ENCODE measurements around the gene UGT1A10. TPM values are rescaled to one million over a fixed set of nuclear protein-coding genes. Genes with fewer than 3 reads are reported as not detected.
"Not testable (repeated sequence)": the region's sequence is repeated elsewhere in the genome, so short reads cannot be mapped to it uniquely, and the experiment has no call there.

The UGT1A10 gene
- total and polyA plus RNA-seq, 5 donors from 2014 or later, result not detected

DNA sequence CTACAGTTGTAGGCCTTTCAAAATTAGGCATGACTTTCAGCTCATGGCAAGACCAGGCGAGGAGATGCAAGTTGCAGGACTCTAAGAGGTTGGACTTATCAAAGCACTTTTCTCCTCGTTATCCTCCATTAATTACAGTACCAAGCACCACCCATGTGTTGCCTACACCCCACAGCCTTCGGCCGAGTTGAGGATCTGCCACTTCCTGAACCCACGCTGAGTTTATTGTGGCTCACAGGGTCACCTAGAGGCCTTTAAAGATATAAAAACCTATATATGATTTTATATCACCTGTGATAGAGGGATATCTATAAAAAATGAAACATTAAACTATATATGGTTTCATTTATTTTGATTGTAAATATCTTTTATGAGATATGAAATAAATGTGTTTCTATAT lies 2.6 kb downstream of the UGT1A10 start:
- peaks cover 0 to 4% of the 10 kb centered on the region in 2 experiments for H3K9me3 ChIP-seq (ENCODE audit: control insufficient read depth in 2 of 2, low read length in 2 of 2)
- H3K36me3 ChIP-seq (ENCODE audit: control insufficient read depth, insufficient read depth, low read length), result no peaks in the 10 kb centered on the region
- Mint-ChIP-seq H3K4me1 (peaks cover 0 to 4% (median 0%) of the 10 kb centered on the region in 4 donors), H3K4me3 (no peak overlapping the region), H3K27me3 (peaks cover 29% of the 10 kb centered on the region), H3K36me3 (no peaks in the 10 kb centered on the region), H3K9me3 (peaks cover 0 to 15% (median 1%) of the 10 kb centered on the region in 7 donors), H3K27ac (no peak overlapping the region)
- no peaks in the 10 kb centered on the region for H3K4me1 ChIP-seq (ENCODE audit: control insufficient read depth, insufficient read depth, low read length, poor library complexity, severe bottlenecking)
- no peak overlapping the region for H3K27ac ChIP-seq (ENCODE audit: insufficient read depth, low read length, poor library complexity, severe bottlenecking)
- H3K4me3 ChIP-seq (ENCODE audit: low read depth, low read length), result no peak overlapping the region
- ATAC-seq (ENCODE audit: low read depth in 2 of 2) (no peak), DNase-seq (no peak)
- peaks cover 2% of the 10 kb centered on the region for H3K27me3 ChIP-seq (ENCODE audit: control insufficient read depth, insufficient read depth, low read length)

DNA sequence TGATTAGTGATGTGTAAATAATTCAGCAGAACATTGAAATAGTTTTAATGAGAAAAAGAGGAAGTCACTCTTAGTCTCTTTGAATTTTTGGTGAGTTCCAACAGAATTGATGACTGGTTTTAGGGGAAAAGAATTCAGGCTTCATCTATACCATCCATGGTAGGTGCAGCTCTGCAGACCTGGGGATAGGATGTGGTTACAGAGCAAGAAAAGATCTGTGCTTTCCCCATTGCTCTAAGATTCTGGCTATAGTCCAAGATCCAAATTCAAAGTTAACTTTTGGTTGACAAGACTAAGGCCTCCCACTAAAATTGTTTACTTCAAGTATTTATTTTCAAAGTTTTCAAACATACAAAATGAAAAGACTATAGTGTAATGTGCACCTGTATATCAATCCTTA lies 3.6 kb downstream of the UGT1A10 start:
- DNase-seq (no peak), ATAC-seq (ENCODE audit: low read depth in 2 of 2) (no peak)
- Mint-ChIP-seq H3K9me3 (peaks cover 0 to 15% (median 1%) of the 10 kb centered on the region in 7 donors), H3K4me3 (no peak overlapping the region), H3K27me3 (peaks cover 24% of the 10 kb centered on the region), H3K36me3 (no peaks in the 10 kb centered on the region), H3K27ac (no peak overlapping the region), H3K4me1 (peaks cover 0 to 4% (median 0%) of the 10 kb centered on the region in 4 donors)
- H3K36me3 ChIP-seq (ENCODE audit: control insufficient read depth, insufficient read depth, low read length), result no peaks in the 10 kb centered on the region
- no peaks in the 10 kb centered on the region for H3K4me1 ChIP-seq (ENCODE audit: control insufficient read depth, insufficient read depth, low read length, poor library complexity, severe bottlenecking)
- H3K9me3 ChIP-seq (ENCODE audit: control insufficient read depth in 2 of 2, low read length in 2 of 2), result peaks cover 0 to 4% of the 10 kb centered on the region in 2 experiments
- no peak overlapping the region for H3K27ac ChIP-seq (ENCODE audit: insufficient read depth, low read length, poor library complexity, severe bottlenecking)
- no peak overlapping the region for H3K4me3 ChIP-seq (ENCODE audit: low read depth, low read length)
- peaks cover 2% of the 10 kb centered on the region for H3K27me3 ChIP-seq (ENCODE audit: control insufficient read depth, insufficient read depth, low read length)

DNA sequence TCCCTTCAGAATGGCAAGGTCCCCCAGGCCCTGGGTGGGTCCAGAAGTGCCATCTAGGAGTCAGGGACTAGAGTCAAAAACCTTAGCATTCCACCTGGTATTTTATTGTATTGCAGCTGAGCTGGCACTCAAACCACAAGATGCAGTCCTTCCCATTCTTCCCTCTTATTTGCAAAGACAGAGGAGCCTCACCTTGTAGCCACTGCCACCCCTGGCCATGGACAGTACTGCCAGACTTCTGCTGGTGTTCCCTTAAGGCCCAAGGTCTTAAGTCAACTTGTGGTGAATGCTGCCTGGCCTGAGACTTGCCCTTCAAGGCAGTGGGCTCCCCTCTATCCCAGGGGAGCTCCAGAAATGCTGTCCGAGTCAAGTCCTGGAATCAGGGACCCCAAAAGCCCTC lies 6.9 kb downstream of the UGT1A10 start:
- no peak overlapping the region for H3K4me3 ChIP-seq (ENCODE audit: low read depth, low read length)
- no peaks in the 10 kb centered on the region for H3K4me1 ChIP-seq (ENCODE audit: control insufficient read depth, insufficient read depth, low read length, poor library complexity, severe bottlenecking)
- H3K9me3 ChIP-seq (ENCODE audit: control insufficient read depth in 2 of 2, low read length in 2 of 2), result peaks cover 4 to 12% of the 10 kb centered on the region in 2 experiments
- ATAC-seq (ENCODE audit: low read depth in 2 of 2) (no peak), DNase-seq (no peak)
- no peaks in the 10 kb centered on the region for H3K36me3 Mint-ChIP-seq
- peaks cover 0 to 22% (median 6%) of the 10 kb centered on the region in 7 donors for H3K9me3 Mint-ChIP-seq
- H3K27me3 ChIP-seq (ENCODE audit: control insufficient read depth, insufficient read depth, low read length), result no peaks in the 10 kb centered on the region
- peaks cover 33% of the 10 kb centered on the region for H3K27me3 Mint-ChIP-seq
- H3K27ac Mint-ChIP-seq, result no peak overlapping the region
- H3K36me3 ChIP-seq (ENCODE audit: control insufficient read depth, insufficient read depth, low read length), result no peaks in the 10 kb centered on the region
- H3K27ac ChIP-seq (ENCODE audit: insufficient read depth, low read length, poor library complexity, severe bottlenecking), result no peak overlapping the region
- H3K4me1 Mint-ChIP-seq, result peaks cover 0 to 4% (median 0%) of the 10 kb centered on the region in 4 donors
- no peak overlapping the region for H3K4me3 Mint-ChIP-seq

DNA sequence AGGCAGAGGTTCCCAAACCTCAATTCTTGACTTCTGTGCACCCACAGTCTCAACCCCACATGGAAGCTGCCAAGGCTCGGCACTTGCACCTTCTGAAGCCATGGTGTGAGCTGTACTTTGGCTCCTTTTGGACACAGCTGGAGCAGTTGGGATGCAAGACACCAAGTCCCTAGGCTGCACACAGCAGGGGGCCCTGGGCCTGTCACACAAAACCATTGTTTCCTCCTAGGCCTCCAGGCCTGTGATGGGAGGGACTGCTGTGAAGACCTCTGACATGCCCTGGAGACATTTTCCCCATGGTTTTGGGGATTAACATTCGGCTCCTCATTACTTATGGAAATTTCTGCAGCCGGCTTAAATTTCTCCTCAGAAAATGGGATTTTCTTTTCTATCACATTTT lies 9.8 kb downstream of the UGT1A10 start:
- not testable (repeated sequence) for H3K4me1 ChIP-seq (ENCODE audit: control insufficient read depth, insufficient read depth, low read length, poor library complexity, severe bottlenecking); H3K36me3 ChIP-seq (ENCODE audit: control insufficient read depth, insufficient read depth, low read length); H3K27me3 ChIP-seq (ENCODE audit: control insufficient read depth, insufficient read depth, low read length); ATAC-seq (ENCODE audit: low read depth in 2 of 2); H3K27ac ChIP-seq (ENCODE audit: insufficient read depth, low read length, poor library complexity, severe bottlenecking); H3K4me3 Mint-ChIP-seq; H3K36me3 Mint-ChIP-seq; H3K27ac Mint-ChIP-seq; DNase-seq; H3K4me1 Mint-ChIP-seq; H3K4me3 ChIP-seq (ENCODE audit: low read depth, low read length)
- Mint-ChIP-seq H3K27me3 (peaks cover 30% of the 10 kb centered on the region), H3K9me3 (peaks cover 0 to 22% (median 8%) of the 10 kb centered on the region in 7 donors)
- H3K9me3 ChIP-seq (ENCODE audit: control insufficient read depth in 2 of 2, low read length in 2 of 2), result peaks cover 4 to 12% of the 10 kb centered on the region in 2 experiments

DNA sequence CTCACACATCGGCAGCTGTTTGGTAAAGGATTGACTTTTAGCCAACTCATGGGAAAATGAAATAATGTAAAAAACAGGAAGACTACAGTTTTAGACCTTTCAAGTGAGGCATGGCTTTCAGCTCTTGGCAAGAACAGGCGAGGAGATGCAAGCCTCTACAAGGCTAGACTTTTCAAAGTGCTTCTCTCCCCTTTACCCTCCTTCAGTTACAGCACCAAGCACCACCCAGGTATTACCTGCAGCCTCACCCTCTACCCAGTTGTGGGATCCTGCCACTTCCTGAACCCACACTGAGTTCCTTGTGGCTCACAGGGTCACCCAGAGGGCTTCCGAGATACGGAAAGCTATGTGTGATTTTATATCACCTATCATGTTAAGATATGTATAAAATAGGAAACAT lies 14.7 kb downstream of the UGT1A10 start:
- peaks cover 0 to 6% of the 10 kb centered on the region in 2 experiments for H3K9me3 ChIP-seq (ENCODE audit: control insufficient read depth in 2 of 2, low read length in 2 of 2)
- no peak for ATAC-seq (ENCODE audit: low read depth in 2 of 2)
- Mint-ChIP-seq H3K27ac (no peak overlapping the region), H3K4me3 (no peak overlapping the region), H3K27me3 (peaks cover 42% of the 10 kb centered on the region), H3K4me1 (no peaks in the 10 kb centered on the region), H3K36me3 (no peaks in the 10 kb centered on the region), H3K9me3 (peaks cover 0 to 9% (median 5%) of the 10 kb centered on the region in 7 donors)
- H3K36me3 ChIP-seq (ENCODE audit: control insufficient read depth, insufficient read depth, low read length), result no peaks in the 10 kb centered on the region
- no peak overlapping the region for H3K27ac ChIP-seq (ENCODE audit: insufficient read depth, low read length, poor library complexity, severe bottlenecking)
- no peak overlapping the region for H3K4me3 ChIP-seq (ENCODE audit: low read depth, low read length)
- H3K27me3 ChIP-seq (ENCODE audit: control insufficient read depth, insufficient read depth, low read length), result no peaks in the 10 kb centered on the region
- DNase-seq, result no peak
- H3K4me1 ChIP-seq (ENCODE audit: control insufficient read depth, insufficient read depth, low read length, poor library complexity, severe bottlenecking), result no peaks in the 10 kb centered on the region

DNA sequence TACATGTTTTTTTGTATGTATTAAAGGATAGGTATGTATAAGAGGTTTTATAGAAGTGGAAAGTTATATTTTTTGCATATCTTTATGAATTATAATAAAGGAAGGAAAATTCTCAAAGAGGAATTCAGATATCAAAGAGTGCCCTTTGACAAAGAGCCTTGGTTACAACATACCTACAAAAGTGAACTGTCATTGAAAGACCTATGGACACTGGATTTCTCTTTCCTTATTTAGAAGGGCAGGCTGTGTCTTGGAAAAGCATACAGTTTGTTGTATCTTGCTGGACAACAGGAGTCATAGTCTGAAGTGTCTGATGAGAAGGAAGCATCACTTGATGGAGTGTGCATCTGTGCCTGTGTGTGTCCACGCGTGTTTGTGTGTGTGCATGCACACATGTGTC lies 15.2 kb downstream of the UGT1A10 start:
- ATAC-seq (ENCODE audit: low read depth in 2 of 2), result no peak

DNA sequence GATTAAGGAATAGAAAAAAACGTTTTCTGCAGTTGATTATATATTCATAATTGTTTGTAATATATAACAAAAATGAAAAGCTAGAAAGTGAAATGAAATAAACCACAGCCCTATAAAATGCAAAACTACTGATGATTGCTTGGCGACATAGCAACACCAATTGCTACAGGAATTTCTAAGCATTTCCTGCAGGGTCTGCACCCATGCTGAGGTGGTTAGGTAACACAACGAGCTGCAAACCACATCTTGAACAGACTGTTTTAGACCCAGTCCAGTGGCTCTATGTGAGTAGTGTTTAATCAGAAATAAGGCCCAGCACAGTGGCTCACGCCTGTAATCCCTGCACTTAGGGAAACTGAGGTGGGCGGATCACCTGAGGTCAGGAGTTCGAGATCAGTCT lies 18.3 kb downstream of the UGT1A10 start:
- Mint-ChIP-seq H3K27ac (no peak overlapping the region), H3K4me3 (no peak overlapping the region), H3K36me3 (no peaks in the 10 kb centered on the region), H3K27me3 (peaks cover 50% of the 10 kb centered on the region), H3K4me1 (no peaks in the 10 kb centered on the region), H3K9me3 (no peaks in the 10 kb centered on the region)
- no peak overlapping the region for H3K27ac ChIP-seq (ENCODE audit: insufficient read depth, low read length, poor library complexity, severe bottlenecking)
- H3K4me1 ChIP-seq (ENCODE audit: control insufficient read depth, insufficient read depth, low read length, poor library complexity, severe bottlenecking), result no peaks in the 10 kb centered on the region
- no peaks in the 10 kb centered on the region for H3K27me3 ChIP-seq (ENCODE audit: control insufficient read depth, insufficient read depth, low read length)
- H3K9me3 ChIP-seq (ENCODE audit: control insufficient read depth in 2 of 2, low read length in 2 of 2), result no peaks in the 10 kb centered on the region
- H3K36me3 ChIP-seq (ENCODE audit: control insufficient read depth, insufficient read depth, low read length), result no peaks in the 10 kb centered on the region
- DNase-seq (no peak), ATAC-seq (ENCODE audit: low read depth in 2 of 2) (no peak)
- no peak overlapping the region for H3K4me3 ChIP-seq (ENCODE audit: low read depth, low read length)

More for the DNA sequence above, 15.2 kb downstream of the UGT1A10 start:
- Histone ChIP-seq H3K4me3 (ENCODE audit: low read depth, low read length) (no peak overlapping the region), H3K4me1 (ENCODE audit: control insufficient read depth, insufficient read depth, low read length, poor library complexity, severe bottlenecking) (no peaks in the 10 kb centered on the region), H3K36me3 (ENCODE audit: control insufficient read depth, insufficient read depth, low read length) (no peaks in the 10 kb centered on the region), H3K27me3 (ENCODE audit: control insufficient read depth, insufficient read depth, low read length) (no peaks in the 10 kb centered on the region), H3K9me3 (ENCODE audit: control insufficient read depth in 2 of 2, low read length in 2 of 2) (peaks cover 0 to 4% of the 10 kb centered on the region in 2 experiments), H3K27ac (ENCODE audit: insufficient read depth, low read length, poor library complexity, severe bottlenecking) (no peak overlapping the region)
- Mint-ChIP-seq H3K4me1 (no peaks in the 10 kb centered on the region), H3K27ac (no peak overlapping the region), H3K9me3 (peaks cover 0 to 8% (median 3%) of the 10 kb centered on the region in 7 donors), H3K36me3 (no peaks in the 10 kb centered on the region), H3K27me3 (peaks cover 42% of the 10 kb centered on the region), H3K4me3 (no peak overlapping the region)
- no peak for DNase-seq

DNA sequence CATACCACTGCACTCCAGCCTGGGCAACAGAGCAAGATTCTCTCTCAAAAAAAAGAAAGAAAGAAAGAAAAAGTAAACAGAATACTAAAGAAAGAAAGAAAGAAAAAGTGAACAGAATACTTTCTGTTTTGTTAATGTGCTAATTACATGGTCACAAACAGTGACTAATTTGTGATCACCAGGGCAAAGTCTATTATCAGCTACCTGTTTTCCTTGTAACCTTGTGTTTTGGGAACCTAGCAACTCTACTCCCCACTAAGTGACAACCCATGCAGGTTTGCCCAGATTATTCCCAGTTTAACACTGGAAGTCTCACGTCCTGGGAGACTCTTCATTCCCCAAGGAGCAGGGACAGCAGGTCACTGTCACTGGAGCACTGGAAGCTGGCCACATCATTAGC lies 18.8 kb downstream of the UGT1A10 start:
- no peak overlapping the region for H3K27ac ChIP-seq (ENCODE audit: insufficient read depth, low read length, poor library complexity, severe bottlenecking)
- H3K36me3 ChIP-seq (ENCODE audit: control insufficient read depth, insufficient read depth, low read length), result no peaks in the 10 kb centered on the region
- H3K36me3 Mint-ChIP-seq, result no peaks in the 10 kb centered on the region
- no peak overlapping the region for H3K4me3 ChIP-seq (ENCODE audit: low read depth, low read length)
- H3K9me3 Mint-ChIP-seq, result no peaks in the 10 kb centered on the region
- H3K4me1 ChIP-seq (ENCODE audit: control insufficient read depth, insufficient read depth, low read length, poor library complexity, severe bottlenecking), result no peaks in the 10 kb centered on the region
- no peak for ATAC-seq (ENCODE audit: low read depth in 2 of 2)
- no peak overlapping the region for H3K27ac Mint-ChIP-seq
- no peak overlapping the region for H3K4me3 Mint-ChIP-seq
- H3K4me1 Mint-ChIP-seq, result no peaks in the 10 kb centered on the region
- peaks cover 50% of the 10 kb centered on the region for H3K27me3 Mint-ChIP-seq
- no peak for DNase-seq
- H3K27me3 ChIP-seq (ENCODE audit: control insufficient read depth, insufficient read depth, low read length), result peaks cover 3% of the 10 kb centered on the region
- no peaks in the 10 kb centered on the region for H3K9me3 ChIP-seq (ENCODE audit: control insufficient read depth in 2 of 2, low read length in 2 of 2)

Measured in CD4-positive, CD25-positive, alpha-beta regulatory T cell (primary cell).